HT1080 (cell line): ENCODE measurements around the gene MSH5. TPM values are rescaled to one million over a fixed set of nuclear protein-coding genes. Genes with fewer than 3 reads are reported as not detected.
"Not testable (repeated sequence)": the region's sequence is repeated elsewhere in the genome, so short reads cannot be mapped to it uniquely, and the experiment has no call there.

Experiments
- DNase-seq: peaks from one replicate; pipeline ENCODE4 v3.0.0-alpha.2; 2015; ENCODE audit warnings: low read depth
- small RNA-seq: library from RNA; depleted of rRNA; stranded (forward); fragments of <200 nt; gene quantifications from one replicate; pipeline ENCODE3, GENCODE V24; 2014
- total RNA-seq: library from RNA; depleted of rRNA; stranded (reverse); fragments of >200 nt; shearing (Covaris generic); gene quantifications from 2 replicates; pipeline ENCODE4 v1.2.3, GENCODE V29; 2014; rRNA removed

MSH5 gene
- total RNA-seq, 1 experiment from 2014 or later = 9.5 TPM

DNA sequence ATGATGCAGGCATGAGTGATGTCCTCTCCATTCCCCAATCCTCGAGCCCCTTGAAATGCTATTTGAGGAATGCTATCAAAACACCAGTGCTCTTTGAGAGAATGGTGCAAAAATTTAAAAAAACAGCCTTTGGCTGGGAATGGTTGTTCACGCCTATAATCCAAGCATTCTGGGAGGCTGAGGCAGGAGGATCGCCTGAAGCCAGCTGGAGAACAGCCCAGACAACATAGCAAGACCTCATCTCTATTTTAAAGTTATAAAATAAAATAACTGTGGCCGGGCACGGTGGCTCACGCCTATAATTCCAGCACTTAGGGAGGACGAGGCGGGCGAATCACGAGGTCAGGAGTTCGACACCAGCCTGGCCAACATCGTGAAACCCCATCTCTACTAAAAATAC is 60.0 kb downstream of the MSH5 start:
- DNase-seq = no peak

DNA sequence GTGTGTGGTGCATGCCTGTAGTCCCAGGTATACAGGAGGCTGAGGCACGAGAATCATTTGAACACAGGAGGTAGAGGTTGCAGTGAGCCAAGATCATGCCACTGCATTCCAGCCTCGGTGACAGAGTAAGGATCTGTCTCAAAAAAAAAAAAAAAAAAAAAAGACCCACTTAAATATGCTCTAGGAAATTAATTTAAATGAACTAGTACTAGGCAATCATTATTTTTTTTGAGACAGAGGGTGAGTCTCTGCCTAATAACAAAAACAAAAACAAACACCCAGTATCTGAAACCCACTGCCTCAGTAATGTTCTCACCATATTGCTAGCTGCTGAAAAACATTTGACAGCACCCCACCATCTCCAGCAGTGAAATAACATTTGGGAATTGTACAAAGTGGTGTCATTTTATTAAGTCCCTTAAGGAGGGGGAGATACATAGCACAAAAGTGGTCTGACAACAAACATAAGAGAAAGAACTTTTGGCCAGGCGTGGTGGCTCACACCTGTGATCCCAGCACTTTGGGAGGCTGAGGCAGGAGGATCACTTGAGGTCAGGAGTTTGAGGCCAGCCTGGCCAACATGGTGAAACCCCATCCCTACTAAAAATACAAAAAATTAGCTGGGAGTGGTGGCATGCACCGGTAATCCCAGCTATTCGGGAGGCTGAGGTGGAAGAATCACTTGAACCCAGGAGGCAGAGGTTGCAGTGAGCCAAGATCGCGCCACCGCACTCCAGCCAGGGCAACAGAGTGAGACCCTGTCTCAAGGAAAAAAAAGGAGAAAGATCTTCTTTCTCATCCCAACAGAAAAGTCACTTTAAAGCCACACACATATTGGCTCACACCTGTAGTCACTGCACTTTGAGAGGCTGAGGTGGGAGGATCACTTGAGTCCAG is 61.5 kb downstream of the MSH5 start:
- not testable (repeated sequence) for DNase-seq

DNA sequence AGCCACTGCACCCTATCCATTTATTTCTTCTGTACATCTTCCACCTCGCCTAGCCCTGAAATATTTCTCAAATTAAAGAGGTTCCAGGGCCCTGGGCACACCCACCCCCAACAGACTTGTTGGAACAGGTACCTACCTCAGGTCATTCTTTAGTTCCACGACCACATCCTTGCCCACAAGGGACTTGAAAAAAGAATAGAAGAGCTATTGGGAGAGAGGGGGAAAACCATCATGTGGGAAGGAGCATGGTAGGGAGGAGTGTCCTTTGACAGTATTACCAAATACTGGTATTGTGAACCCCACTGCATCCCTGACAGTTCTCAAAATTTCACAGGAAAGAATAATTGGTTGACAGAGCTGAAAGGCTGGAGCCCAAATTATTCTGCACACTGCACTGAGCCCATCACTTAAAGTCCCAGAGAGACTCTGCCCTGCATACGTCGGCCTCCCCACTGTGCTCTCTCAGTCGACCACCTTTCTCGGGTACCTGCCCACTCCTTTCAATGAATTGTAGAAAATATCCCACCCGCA is 66.2 kb downstream of the MSH5 start:
- DNase-seq = no peak

DNA sequence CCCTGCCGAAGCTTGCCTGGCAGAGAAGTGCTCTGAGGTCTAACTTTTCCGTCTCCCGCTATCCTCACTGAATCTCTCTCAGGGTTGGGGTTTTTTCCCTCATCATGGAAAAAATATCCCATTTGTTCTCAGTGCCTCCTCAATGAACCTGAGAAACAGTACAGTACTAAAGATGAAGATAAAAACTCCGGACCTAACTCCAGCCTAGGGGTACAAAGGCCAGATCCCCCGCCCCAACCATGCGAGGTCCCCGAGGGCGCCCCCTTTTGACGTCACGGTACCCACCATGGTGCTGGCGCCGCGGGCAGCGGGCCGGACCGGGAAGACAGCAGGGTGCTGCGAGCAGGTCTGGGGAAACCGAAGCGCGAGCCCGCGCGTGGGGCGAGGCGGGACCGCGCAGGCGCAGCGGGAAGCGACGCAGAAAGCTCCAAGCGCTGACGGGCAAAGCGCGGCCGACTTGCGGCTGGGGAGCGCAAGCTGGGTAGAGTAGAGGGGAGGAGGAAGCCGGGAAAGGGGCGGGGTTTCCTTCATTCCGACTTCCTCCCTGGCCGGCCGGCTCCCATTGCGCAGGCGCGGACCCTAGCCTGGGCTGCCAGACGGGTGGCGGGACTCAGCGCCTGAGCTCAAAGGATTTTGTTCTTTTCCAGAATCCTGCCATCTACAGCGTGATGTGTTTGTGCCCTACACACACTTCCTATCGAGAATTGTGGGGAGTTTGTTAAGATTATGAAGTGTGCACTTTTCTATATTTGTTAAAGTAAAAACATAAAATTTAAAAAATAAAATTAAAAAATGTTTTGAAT is 66.9 kb downstream of the MSH5 start, which contains the start of gene LSM2:
LSM2 (minus strand) TSS at position 497 of the 803 bp plus-strand sequence; CDS start at position 288, 209 bp downstream.
- peak; percentile 98 for DNase-seq

DNA sequence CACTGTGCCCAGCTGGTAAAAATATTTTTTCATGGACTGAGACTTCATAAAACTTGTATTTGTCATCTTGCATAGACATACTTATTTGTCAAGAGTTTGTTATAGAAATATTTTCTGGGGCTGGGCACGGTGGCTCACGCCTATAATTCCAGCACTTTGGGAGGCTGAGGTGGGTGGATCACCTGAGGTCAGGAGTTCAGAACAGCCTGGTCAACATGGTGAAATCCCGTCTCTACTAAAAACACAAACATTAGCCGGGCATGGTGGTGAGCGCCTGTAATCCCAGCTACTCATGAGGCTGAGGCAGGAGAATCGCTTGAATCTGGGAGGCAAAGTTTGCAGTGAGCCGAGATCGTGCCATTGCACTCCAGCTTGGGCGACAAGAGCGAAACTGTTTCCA is 68.8 kb downstream of the MSH5 start:
- DNase-seq = not testable (repeated sequence)

DNA sequence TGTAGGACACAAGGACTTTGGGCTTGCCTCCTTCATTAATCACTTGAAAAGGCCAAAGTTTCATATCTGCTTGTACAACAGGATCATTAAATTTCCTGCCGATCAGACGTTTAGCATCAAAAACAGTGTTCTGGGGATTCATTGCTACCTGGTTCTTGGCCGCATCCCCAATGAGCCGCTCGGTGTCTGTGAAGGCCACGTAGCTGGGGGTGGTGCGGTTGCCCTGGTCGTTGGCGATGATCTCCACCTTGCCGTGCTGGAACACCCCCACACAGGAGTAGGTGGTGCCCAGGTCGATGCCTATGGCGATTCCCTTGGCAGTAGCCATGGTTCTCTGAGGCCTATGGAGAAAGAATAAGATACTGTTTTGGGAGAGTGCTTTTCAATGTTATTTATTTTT is 71.8 kb downstream of the MSH5 start:
- no peak for DNase-seq

Small RNAs within 50 kb of the gene (small RNA-seq; reads per million reads assigned to genes)
- gene LY6G6D (not detected), gene MIR4646 (not detected), gene MSH5-SAPCD1 (not detected), gene RF00019 (not detected), gene RNU6-850P (not detected), gene SAPCD1 (not detected)

Other genes starting within 250 kb of the MSH5 start
- not detected in 2 replicates for gene MICB, start 241.9 kb upstream of the MSH5 start, total RNA-seq
- not detected in 2 replicates for gene MCCD1, start 211.0 kb upstream of the MSH5 start, total RNA-seq
- 856 and 950 TPM in 2 replicates for gene DDX39B, start 198.0 kb upstream of the MSH5 start, total RNA-seq
- gene ATP6V1G2, start 193.4 kb upstream of the MSH5 start, total RNA-seq = 2.1 TPM in 2 replicates
- gene NFKBIL1, start 192.4 kb upstream of the MSH5 start, total RNA-seq = 21.2 and 21.9 TPM in 2 replicates
- gene LTA, start 167.7 kb upstream of the MSH5 start, total RNA-seq = not detected in 2 replicates
- gene TNF, start 164.4 kb upstream of the MSH5 start, total RNA-seq = not detected in 2 replicates
- gene LTB, start 157.6 kb upstream of the MSH5 start, total RNA-seq = not detected in 2 replicates
- not detected in 2 replicates for gene LST1, start 153.7 kb upstream of the MSH5 start, total RNA-seq
- not detected in 2 replicates for gene NCR3, start 147.0 kb upstream of the MSH5 start, total RNA-seq
- not detected in 2 replicates for gene AIF1, start 124.8 kb upstream of the MSH5 start, total RNA-seq
- 93.0 and 115 TPM in 2 replicates for gene PRRC2A, start 119.3 kb upstream of the MSH5 start, total RNA-seq
- gene BAG6, start 87.3 kb upstream of the MSH5 start, total RNA-seq = 196 and 211 TPM in 2 replicates
- 1.8 and 2.5 TPM in 2 replicates for gene APOM, start 84.1 kb upstream of the MSH5 start, total RNA-seq
- gene C6orf47, start 79.2 kb upstream of the MSH5 start, total RNA-seq = 21.8 and 22.8 TPM in 2 replicates
- gene GPANK1, start 75.0 kb upstream of the MSH5 start, total RNA-seq = 37.5 and 38.5 TPM in 2 replicates
- 272 and 357 TPM in 2 replicates for gene CSNK2B, start 73.9 kb upstream of the MSH5 start, total RNA-seq
- gene LY6G5B, start 70.0 kb upstream of the MSH5 start, total RNA-seq = 0.88 and 2.6 TPM in 2 replicates
- 0.47 and 3.6 TPM in 2 replicates for gene LY6G5C, start 58.9 kb upstream of the MSH5 start, total RNA-seq
- gene ABHD16A, start 36.7 kb upstream of the MSH5 start, total RNA-seq = 21.6 and 26.5 TPM in 2 replicates
- gene LY6G6F, start 33.1 kb upstream of the MSH5 start, total RNA-seq = not detected in 2 replicates
- gene LY6G6D, start 24.7 kb upstream of the MSH5 start, total RNA-seq = not detected in 2 replicates
- not detected in 2 replicates for gene LY6G6C, start 18.3 kb upstream of the MSH5 start, total RNA-seq
- not detected in 2 replicates for gene MPIG6B, start 16.6 kb upstream of the MSH5 start, total RNA-seq
- gene DDAH2, start 10.7 kb upstream of the MSH5 start, total RNA-seq = 36.0 and 36.2 TPM in 2 replicates
- 1,383 and 1,400 TPM in 2 replicates for gene CLIC1, start 3.5 kb upstream of the MSH5 start, total RNA-seq
- gene SAPCD1, start 22.7 kb downstream of the MSH5 start, total RNA-seq = 0.64 and 3.5 TPM in 2 replicates
- gene VWA7, start 37.3 kb downstream of the MSH5 start, total RNA-seq = 0.77 and 0.79 TPM in 2 replicates
- 63.0 and 76.4 TPM in 2 replicates for gene VARS1, start 55.7 kb downstream of the MSH5 start, total RNA-seq
- gene LSM2, start 67.0 kb downstream of the MSH5 start, total RNA-seq = 104 and 115 TPM in 2 replicates
- gene HSPA1L, start 75.3 kb downstream of the MSH5 start, total RNA-seq = 0.73 and 1.3 TPM in 2 replicates
- gene HSPA1A, start 75.5 kb downstream of the MSH5 start, total RNA-seq = 99.6 and 108 TPM in 2 replicates
- 134 and 135 TPM in 2 replicates for gene HSPA1B, start 87.7 kb downstream of the MSH5 start, total RNA-seq
- 46.3 and 49.5 TPM in 2 replicates for gene NEU1, start 122.8 kb downstream of the MSH5 start, total RNA-seq
- 0.45 TPM in 1 of 2 replicates, not detected in the other for gene SLC44A4, start 139.0 kb downstream of the MSH5 start, total RNA-seq
- 56.7 and 57.5 TPM in 2 replicates for gene EHMT2, start 157.7 kb downstream of the MSH5 start, total RNA-seq
- gene ZBTB12, start 162.1 kb downstream of the MSH5 start, total RNA-seq = 10.8 and 15.1 TPM in 2 replicates
- gene C2, start 187.7 kb downstream of the MSH5 start, total RNA-seq = 0.13 TPM in 1 of 2 replicates, not detected in the other
- not detected in 2 replicates for gene CFB, start 206.1 kb downstream of the MSH5 start, total RNA-seq
- 109 and 116 TPM in 2 replicates for gene NELFE, start 219.0 kb downstream of the MSH5 start, total RNA-seq
- gene SKIC2, start 219.2 kb downstream of the MSH5 start, total RNA-seq = 31.4 and 39.0 TPM in 2 replicates
- gene DXO, start 232.1 kb downstream of the MSH5 start, total RNA-seq = 25.4 and 30.1 TPM in 2 replicates
- gene C4A, start 242.1 kb downstream of the MSH5 start, total RNA-seq = 0.40 TPM in 1 of 2 replicates, not detected in the other